Thyroid gland (tissue), 4 donors: ENCODE data around the gene COL27A1.

Source experiments
- POLR2A ChIP-seq, 2 donors: fragments of 450-650 bp; IDR thresholded peaks; one replicate each; pipeline ENCODE4 v1.6.1; 2017; ENCODE audit warnings: antibody characterized with exemption in 2 of 2, mild to moderate bottlenecking in 2 of 2, moderate library complexity in 1 of 2
- TF ChIP-seq, protein P1 (sequence below), 6 experiments: fragments of 200-600 bp in 3 of 6; fragments of 450-650 bp in 3 of 6; sonication (generic) in 3 of 6; IDR thresholded peaks; one replicate each; pipeline ENCODE4 v1.5.1; 2016 to 2019; ENCODE audit warnings: antibody characterized with exemption in 6 of 6, mild to moderate bottlenecking in 2 of 6, inconsistent platforms in 1 of 6, moderate library complexity in 1 of 6

DNA sequence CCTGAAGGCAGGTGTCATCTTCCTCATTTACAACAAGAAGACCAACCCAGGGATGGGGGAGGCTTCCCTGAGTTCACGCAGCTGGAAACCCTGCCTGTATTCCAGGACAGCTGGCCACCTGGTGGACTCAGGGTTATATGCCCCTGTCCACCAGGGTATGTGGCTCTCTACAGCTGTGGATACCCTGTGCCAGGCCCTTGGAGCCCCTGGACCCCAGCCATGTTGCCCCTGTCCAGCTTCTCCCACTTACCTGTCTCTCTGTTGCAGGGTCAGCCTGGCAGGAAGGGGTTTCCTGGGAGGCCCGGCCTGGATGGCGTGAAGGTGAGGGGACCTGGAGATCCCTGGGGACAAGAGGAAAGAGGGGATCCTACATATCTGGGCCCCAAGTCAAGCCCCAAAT lies 87.9 kb downstream of the COL27A1 start:
- TF ChIP-seq, protein P1, sequence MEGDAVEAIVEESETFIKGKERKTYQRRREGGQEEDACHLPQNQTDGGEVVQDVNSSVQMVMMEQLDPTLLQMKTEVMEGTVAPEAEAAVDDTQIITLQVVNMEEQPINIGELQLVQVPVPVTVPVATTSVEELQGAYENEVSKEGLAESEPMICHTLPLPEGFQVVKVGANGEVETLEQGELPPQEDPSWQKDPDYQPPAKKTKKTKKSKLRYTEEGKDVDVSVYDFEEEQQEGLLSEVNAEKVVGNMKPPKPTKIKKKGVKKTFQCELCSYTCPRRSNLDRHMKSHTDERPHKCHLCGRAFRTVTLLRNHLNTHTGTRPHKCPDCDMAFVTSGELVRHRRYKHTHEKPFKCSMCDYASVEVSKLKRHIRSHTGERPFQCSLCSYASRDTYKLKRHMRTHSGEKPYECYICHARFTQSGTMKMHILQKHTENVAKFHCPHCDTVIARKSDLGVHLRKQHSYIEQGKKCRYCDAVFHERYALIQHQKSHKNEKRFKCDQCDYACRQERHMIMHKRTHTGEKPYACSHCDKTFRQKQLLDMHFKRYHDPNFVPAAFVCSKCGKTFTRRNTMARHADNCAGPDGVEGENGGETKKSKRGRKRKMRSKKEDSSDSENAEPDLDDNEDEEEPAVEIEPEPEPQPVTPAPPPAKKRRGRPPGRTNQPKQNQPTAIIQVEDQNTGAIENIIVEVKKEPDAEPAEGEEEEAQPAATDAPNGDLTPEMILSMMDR (IDR thresholded peaks at IDR 0.05), result no peak
- TF ChIP-seq POLR2A (IDR thresholded peaks at IDR 0.05), result no peak
